ENCODE measurements around the gene CTNND2.

The CTNND2 gene

GRCh38 chr5:11777096-11777495 is 127.2 kb downstream of the CTNND2 start:
- no peak for DNase-seq

GRCh38 chr5:11770310-11770709 is 133.9 kb downstream of the CTNND2 start:
- DNase-seq: no peak

- DNase-seq: no peak
These were observed 143.2 kb downstream of the CTNND2 start for GRCh38 chr5:11760934-11761603.

- DNase-seq: no peak
These were observed 145.9 kb downstream of the CTNND2 start for GRCh38 chr5:11758321-11758720.

- no peak for DNase-seq
These were observed 146.6 kb downstream of the CTNND2 start for GRCh38 chr5:11757661-11758060.

GRCh38 chr5:11737010-11737409 is 167.2 kb downstream of the CTNND2 start:
- DNase-seq: no peak

- DNase-seq: no peak
These were observed 169.9 kb downstream of the CTNND2 start for GRCh38 chr5:11734369-11734768.

- DNase-seq: no peak
These were observed 170.4 kb downstream of the CTNND2 start for GRCh38 chr5:11733840-11734192.

- no peak for DNase-seq
These were observed 170.9 kb downstream of the CTNND2 start for GRCh38 chr5:11733185-11733839.

- no peak for DNase-seq
These were observed 179.3 kb downstream of the CTNND2 start for GRCh38 chr5:11724940-11725339.

- DNase-seq: peak; percentile 3
These were observed 184.3 kb downstream of the CTNND2 start for GRCh38 chr5:11719888-11720481.

GRCh38 chr5:11715461-11716196 is 188.6 kb downstream of the CTNND2 start:
- no peak for DNase-seq

- DNase-seq: no peak
These were observed 192.3 kb downstream of the CTNND2 start for GRCh38 chr5:11711932-11712331.

GRCh38 chr5:11709021-11709420 is 195.2 kb downstream of the CTNND2 start:
- no peak for DNase-seq

GRCh38 chr5:11704916-11705315 is 199.3 kb downstream of the CTNND2 start:
- no peak for DNase-seq

GRCh38 chr5:11700391-11700790 is 203.9 kb downstream of the CTNND2 start:
- DNase-seq: no peak

GRCh38 chr5:11692636-11693035 is 211.6 kb downstream of the CTNND2 start:
- DNase-seq: no peak

GRCh38 chr5:11687498-11687897 is 216.7 kb downstream of the CTNND2 start:
- DNase-seq: no peak

- DNase-seq: no peak
These were observed 219.6 kb downstream of the CTNND2 start for GRCh38 chr5:11684607-11685006.

- DNase-seq: no peak
These were observed 220.6 kb downstream of the CTNND2 start for GRCh38 chr5:11683666-11684065.

- DNase-seq: no peak
These were observed 222.4 kb downstream of the CTNND2 start for GRCh38 chr5:11681796-11682195.

GRCh38 chr5:11679676-11680075 is 224.6 kb downstream of the CTNND2 start:
- no peak for DNase-seq

- DNase-seq: no peak
These were observed 229.1 kb downstream of the CTNND2 start for GRCh38 chr5:11675184-11675583.
